Gastroesophageal sphincter (tissue), 3 donors: ENCODE measurements around the gene CRLF2.

Source experiments
- POLR2A ChIP-seq, 2 donors: fragments of 450-650 bp; IDR thresholded peaks; one replicate each; pipeline ENCODE4 v1.6.1; 2017; ENCODE audit warnings: antibody characterized with exemption in 2 of 2, mild to moderate bottlenecking in 2 of 2, moderate library complexity in 1 of 2
- POLR2AphosphoS5 ChIP-seq: sonication (generic); formaldehyde crosslinking; IDR thresholded peaks from one replicate; pipeline ENCODE4 v1.6.1; 2017; ENCODE audit warnings: antibody characterized with exemption
- TF ChIP-seq, protein P1 (sequence below), 4 experiments: fragments of 200-600 bp in 2 of 4; fragments of 450-650 bp in 2 of 4; sonication (generic) in 1 of 4; IDR thresholded peaks; one replicate each; pipeline ENCODE4 v1.5.1; 2017 to 2019; ENCODE audit warnings: antibody characterized with exemption in 4 of 4, mild to moderate bottlenecking in 2 of 4, moderate library complexity in 2 of 4

- TF ChIP-seq, protein P1, sequence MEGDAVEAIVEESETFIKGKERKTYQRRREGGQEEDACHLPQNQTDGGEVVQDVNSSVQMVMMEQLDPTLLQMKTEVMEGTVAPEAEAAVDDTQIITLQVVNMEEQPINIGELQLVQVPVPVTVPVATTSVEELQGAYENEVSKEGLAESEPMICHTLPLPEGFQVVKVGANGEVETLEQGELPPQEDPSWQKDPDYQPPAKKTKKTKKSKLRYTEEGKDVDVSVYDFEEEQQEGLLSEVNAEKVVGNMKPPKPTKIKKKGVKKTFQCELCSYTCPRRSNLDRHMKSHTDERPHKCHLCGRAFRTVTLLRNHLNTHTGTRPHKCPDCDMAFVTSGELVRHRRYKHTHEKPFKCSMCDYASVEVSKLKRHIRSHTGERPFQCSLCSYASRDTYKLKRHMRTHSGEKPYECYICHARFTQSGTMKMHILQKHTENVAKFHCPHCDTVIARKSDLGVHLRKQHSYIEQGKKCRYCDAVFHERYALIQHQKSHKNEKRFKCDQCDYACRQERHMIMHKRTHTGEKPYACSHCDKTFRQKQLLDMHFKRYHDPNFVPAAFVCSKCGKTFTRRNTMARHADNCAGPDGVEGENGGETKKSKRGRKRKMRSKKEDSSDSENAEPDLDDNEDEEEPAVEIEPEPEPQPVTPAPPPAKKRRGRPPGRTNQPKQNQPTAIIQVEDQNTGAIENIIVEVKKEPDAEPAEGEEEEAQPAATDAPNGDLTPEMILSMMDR (IDR thresholded peaks at IDR 0.05) = no peak
- TF ChIP-seq POLR2A (IDR thresholded peaks at IDR 0.05) (no peak), POLR2AphosphoS5 (no peak)
Measured at GRCh38 chrX:1162119-1162916, 50.1 kb downstream of the CRLF2 start.
